GM21447 (cell line): ENCODE data around the gene C6.
"Not testable (repeated sequence)": the region's sequence is repeated elsewhere in the genome, so short reads cannot be mapped to it uniquely, and the experiment has no call there.

ENCODE experiments used
- ATAC-seq: cut with Tn5 transposase; IDR thresholded peaks from one replicate; pipeline ENCODE4 v1.9.1; 2021; ENCODE audit not compliant: unreplicated experiment

The C6 gene

GRCh38 chr5:41213340-41213739, at the start of gene C6:
Gene C6, minus strand, starts transcription at chr5:41213532. Its CDS starts 10,302 bp downstream, at chr5:41203230.
- ATAC-seq: no peak

GRCh38 chr5:41256400-41256799, 43.1 kb upstream of the C6 start:
- no peak for ATAC-seq

- no peak for ATAC-seq
Observed at GRCh38 chr5:41253109-41253508, 39.8 kb upstream of the C6 start.

- ATAC-seq: no peak
Observed at GRCh38 chr5:41252036-41252435, 38.7 kb upstream of the C6 start.

GRCh38 chr5:41250351-41250987, 37.1 kb upstream of the C6 start:
- no peak for ATAC-seq

GRCh38 chr5:41247135-41247534, 33.8 kb upstream of the C6 start:
- no peak for ATAC-seq

- ATAC-seq: no peak
Observed at GRCh38 chr5:41246376-41246775, 33.0 kb upstream of the C6 start.

- no peak for ATAC-seq
Observed at GRCh38 chr5:41243558-41243957, 30.2 kb upstream of the C6 start.

- no peak for ATAC-seq
Observed at GRCh38 chr5:41240985-41241384, 27.7 kb upstream of the C6 start.

GRCh38 chr5:41240390-41240789, 27.1 kb upstream of the C6 start:
- no peak for ATAC-seq

- ATAC-seq: no peak
Observed at GRCh38 chr5:41234475-41234874, 21.1 kb upstream of the C6 start.

- no peak for ATAC-seq
Observed at GRCh38 chr5:41232797-41233196, 19.5 kb upstream of the C6 start.

- ATAC-seq: not testable (repeated sequence)
Observed at GRCh38 chr5:41230276-41230675, 16.9 kb upstream of the C6 start.

- no peak for ATAC-seq
Observed at GRCh38 chr5:41223962-41224361, 10.6 kb upstream of the C6 start.

GRCh38 chr5:41219658-41220269, 6.4 kb upstream of the C6 start:
- no peak for ATAC-seq

- no peak for ATAC-seq
Observed at GRCh38 chr5:41218929-41219657, 5.8 kb upstream of the C6 start.

- ATAC-seq: no peak
Observed at GRCh38 chr5:41214182-41214581, 850 bp upstream of the C6 start.

GRCh38 chr5:41212935-41213334, 397 bp downstream of the C6 start:
- no peak for ATAC-seq

GRCh38 chr5:41211417-41211816, 1.9 kb downstream of the C6 start:
- no peak for ATAC-seq

GRCh38 chr5:41205475-41205874, 7.9 kb downstream of the C6 start:
- ATAC-seq: not testable (repeated sequence)

GRCh38 chr5:41203033-41203432, 10.3 kb downstream of the C6 start:
- ATAC-seq: no peak

GRCh38 chr5:41201082-41201772, 12.1 kb downstream of the C6 start:
- no peak for ATAC-seq
